GM19238 (cell line): ENCODE results near the gene CASP5.
"Not testable (repeated sequence)": the region's sequence is repeated elsewhere in the genome, so short reads cannot be mapped to it uniquely, and the experiment has no call there.

Experiments used
- DNase-seq: peaks from one replicate; pipeline ENCODE4 v3.0.0; 2011; ENCODE audit warnings: low spot score; ENCODE audit not compliant: insufficient read length

CASP5 gene

GRCh38 chr11:105023003-105023402, at the start of gene CASP5:
CASP5 (minus strand) TSS chr11:105023168; CDS start chr11:105023136, 32 bp downstream.
- no peak for DNase-seq

- DNase-seq, result not testable (repeated sequence)
Measured at GRCh38 chr11:105072080-105072479, 49.1 kb upstream of the CASP5 start.

GRCh38 chr11:105071089-105071732, 48.2 kb upstream of the CASP5 start:
- no peak for DNase-seq

DNA sequence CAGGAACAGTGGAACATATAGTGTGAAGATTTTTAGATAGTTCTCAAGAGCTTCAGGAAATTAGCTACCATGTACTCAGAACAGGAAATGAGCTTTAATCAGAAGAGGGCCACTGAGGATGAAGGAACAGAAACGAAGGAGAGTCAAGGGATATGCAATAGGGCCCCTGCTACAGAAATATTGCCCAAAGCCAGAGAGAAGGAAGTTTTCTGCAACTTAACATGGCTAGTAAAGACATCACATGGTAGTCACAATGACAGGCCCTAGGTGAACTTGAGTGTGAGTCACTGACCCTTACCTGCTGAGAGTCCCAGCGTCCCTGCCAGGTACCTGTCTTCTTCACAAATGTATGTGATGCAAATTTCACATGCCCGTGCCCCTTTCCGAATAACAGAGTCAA, 47.3 kb upstream of the CASP5 start:
- DNase-seq, result no peak

DNA sequence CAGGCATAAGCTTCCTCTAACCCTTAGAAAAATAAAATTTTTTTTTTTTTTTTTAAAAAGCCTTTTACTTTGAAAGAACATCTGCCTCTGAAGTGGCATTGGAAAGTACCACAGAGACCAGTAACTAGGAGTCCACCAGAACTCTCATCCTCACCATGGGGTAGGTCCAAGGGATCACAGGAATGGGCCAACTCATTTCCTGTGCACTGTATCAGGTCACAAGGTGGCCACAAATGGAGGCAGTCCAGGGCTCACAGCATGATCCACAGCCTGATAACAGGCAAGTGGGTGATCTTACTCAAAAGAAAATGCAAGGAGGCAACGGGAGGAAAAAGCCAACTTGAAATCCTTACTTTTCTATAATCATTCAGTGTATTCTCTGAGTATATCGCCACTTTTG, 46.8 kb upstream of the CASP5 start:
- not testable (repeated sequence) for DNase-seq

DNA sequence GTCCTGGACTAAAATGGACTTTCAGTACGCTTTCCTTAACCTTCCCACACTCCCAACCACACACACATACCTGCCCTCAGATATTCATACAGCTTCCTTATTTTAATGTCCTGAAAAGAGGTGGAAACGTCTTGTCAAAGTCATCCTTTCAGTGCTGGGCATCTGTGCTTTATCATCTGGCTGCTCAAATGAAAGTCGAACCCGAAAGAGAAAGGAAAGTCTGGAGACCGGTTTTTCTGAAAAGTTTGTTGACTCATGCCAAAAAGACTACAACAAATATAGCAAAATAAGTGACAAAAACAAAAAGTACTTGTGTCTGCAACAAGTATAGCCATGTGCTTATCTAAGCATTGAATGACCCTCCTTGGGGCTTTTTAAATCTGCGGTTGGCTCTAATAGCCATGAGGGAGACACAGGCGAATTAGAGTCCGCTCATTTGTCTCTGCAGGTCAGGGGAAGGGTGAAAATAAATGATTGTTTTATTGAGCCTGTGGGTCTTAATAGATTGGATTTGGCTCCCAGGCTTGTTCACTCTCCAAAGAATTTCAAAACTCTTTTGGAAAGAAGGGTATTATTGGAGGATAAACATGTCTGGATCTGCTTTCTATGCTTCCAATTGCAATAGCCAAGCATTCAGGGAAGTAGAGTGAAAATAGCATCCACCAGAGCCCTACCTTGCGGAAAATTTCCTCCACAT, 40.4 kb upstream of the CASP5 start:
- DNase-seq, result not testable (repeated sequence)

DNA sequence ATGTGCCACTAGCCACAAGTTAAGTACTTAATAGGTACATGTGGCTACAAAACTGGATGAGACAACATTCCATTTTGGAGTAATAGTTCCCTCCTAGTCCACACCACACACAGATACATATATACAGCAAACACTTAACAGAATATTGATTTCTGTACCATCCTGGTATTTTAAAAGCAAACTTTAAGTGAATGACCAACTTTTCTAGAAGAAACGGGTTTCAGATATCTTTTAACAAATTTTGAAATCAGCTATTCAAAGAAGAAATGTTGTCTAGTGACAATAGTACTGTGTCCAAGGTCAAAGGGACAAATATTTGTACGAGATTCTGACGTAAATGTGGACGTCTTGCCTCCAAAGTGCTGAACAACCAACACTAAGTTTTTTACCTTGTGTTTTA, 34.5 kb upstream of the CASP5 start:
- DNase-seq, result no peak

GRCh38 chr11:105056446-105056845, 33.5 kb upstream of the CASP5 start:
- no peak for DNase-seq

DNA sequence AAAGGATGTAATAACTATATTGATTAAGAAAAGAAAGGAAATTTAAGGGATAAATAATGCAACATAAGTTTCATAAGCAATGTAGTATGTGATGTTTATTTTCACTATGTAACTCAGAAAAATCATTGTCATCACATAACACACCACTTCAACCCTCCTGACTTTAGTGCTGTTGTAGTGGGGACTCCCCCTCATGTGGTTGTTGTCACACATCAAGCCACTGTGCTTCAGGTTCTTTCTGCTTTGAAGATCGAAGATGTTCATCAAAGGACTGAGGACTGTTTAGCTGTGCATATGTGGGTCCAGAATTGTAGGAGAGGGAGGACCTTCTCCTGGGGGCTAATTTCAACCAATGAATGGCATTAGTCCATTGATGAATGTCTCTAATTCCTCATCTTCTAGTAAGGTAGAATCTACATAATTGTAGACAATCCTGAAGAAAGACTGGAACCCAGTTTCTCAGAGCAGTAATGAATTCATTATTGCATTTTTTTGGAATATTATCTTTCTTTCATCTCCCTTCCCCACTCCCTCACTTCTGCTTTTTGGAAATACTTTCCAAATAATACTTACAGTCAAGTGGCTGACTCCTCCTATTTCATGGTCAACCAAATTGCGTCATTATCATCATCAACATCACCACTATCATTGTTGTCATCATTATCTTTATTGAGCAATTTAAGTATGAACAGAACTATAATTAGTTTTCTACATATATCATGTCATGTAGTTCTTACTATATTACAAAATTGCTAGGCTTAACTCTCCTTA, 31.9 kb upstream of the CASP5 start:
- DNase-seq, result no peak

DNA sequence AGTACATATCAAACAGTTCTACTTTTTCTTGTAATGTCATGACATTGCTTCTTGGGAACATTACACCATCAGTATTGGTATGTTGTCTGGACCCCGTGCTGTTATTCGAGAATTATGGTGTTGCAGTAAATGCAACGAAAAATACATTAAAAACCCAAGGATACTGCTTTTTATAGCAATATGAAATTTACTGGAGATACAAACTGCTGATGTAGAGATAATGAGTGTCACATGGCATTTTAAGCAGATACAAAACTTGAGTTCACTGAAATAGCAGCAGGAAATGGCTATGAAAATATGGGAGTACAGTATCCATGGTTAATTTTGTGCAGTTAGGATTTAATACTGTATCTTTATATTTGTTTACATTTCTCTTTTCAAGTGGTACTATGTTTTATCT, 29.5 kb upstream of the CASP5 start:
- no peak for DNase-seq

GRCh38 chr11:105051559-105051958, 28.6 kb upstream of the CASP5 start:
- DNase-seq, result no peak

GRCh38 chr11:105049481-105049880, 26.5 kb upstream of the CASP5 start:
- DNase-seq, result no peak

- no peak for DNase-seq
Measured at GRCh38 chr11:105046898-105047579, 24.1 kb upstream of the CASP5 start.

DNA sequence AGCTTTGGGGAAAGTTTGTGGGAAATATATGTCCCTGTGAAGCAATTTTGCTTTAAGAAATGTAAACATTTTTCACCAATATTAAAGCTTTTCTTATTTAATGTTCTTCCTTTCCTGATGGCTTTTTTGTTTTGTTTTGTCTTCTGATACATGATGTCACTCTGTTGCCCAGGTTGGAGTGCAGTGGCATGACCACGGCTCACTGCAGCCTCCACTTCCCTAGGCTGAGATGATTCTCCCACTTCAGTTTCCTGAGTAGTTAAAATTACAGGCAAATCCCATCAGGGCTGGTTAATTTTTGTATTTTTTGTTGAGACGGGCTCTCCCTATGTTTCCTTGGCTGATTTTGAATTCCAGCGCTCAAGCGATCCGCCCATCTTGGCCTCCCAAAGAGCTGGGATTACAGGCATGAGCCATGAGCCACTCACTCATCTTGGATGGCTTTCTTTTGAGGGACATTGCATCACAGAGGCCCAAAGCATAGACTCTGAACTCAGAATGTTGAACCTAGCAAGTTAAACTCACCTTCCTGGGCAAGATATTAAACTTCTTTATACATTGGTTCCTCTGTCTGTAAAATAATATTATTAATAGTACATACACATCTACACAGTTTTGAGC, 22.8 kb upstream of the CASP5 start:
- DNase-seq, result no peak

DNA sequence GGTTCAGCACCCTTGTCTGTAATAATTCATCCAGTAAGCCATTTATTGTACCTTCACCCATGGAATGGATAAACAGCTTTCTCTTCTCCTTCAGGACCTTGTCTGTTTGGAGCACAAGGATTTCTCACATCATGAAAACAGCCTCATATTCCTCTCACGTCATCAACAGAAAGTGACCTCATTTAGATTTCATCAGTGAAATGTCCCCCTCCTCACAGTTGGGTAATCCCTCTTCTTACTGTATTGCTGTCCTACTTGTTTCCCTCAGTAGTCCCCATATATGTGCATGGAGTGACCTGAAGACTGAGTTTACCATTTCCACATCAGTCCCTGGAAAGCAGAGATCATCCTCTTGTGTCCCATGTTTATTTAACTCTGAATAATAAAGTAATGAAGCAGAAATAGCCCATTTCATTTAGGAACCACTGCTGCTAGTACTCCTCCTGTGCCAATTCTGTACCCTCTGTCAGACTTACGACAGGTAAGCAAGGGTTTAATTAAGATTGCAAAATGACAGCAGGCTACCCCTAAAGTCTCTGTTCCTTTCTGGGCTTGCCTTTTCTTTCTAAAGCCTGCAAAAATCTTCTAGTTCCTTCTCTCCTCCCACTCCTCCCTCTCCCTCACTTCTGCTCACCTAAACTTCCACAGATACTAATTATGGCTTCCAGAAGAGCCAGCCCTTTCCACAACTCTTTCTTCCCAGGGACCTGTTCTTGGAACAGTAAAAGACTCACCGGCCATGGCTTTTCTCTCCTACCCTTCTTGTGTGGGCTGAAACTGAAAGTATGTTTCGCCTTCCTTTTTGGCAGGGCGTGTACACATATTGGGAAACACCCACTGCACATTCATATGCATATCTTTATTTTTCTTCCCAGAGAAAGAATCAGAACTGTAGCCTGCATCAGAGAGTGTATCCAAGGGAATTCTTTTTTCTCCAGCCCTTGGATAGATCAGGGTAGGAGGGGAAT, 21.9 kb upstream of the CASP5 start, which contains the start of gene CARD16:
Gene CARD16 (minus strand): TSS at position 779 of the 968 bp plus-strand sequence. CDS start 38 bp downstream, at position 741.
- DNase-seq, result not testable (repeated sequence)

GRCh38 chr11:105042178-105042577, 19.2 kb upstream of the CASP5 start:
- no peak for DNase-seq

DNA sequence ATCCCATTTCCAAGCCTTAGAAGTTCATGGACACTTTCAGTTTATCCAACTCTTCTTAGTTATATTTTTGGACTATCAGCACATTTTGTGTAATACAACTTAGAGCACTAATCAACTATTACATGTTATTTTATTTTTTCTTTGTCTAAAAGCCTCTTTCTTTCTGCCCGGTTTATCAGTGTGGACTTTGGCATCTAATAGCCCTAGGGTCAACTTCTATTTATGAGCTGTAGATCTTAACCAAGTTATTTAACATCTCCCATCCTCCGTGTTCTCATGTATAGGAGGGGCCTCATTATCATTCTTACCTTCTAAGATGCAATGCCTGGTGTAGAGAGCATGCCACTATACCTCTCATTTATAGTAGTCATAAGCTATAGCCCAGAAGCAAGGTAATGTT, 17.7 kb upstream of the CASP5 start:
- no peak for DNase-seq

- no peak for DNase-seq
Measured at GRCh38 chr11:105034813-105035620, 12.0 kb upstream of the CASP5 start, which contains the start of gene CASP1. CASP1 (minus strand) TSS chr11:105035144; CDS start chr11:105035113, 31 bp downstream.

- not testable (repeated sequence) for DNase-seq
Measured at GRCh38 chr11:105034388-105034787, 11.4 kb upstream of the CASP5 start.
